Measurements from ENCODE around the gene CERT1. TPM values are rescaled to one million over a fixed set of nuclear protein-coding genes. Genes with fewer than 3 reads are reported as not detected.

Gene CERT1
- total and polyA plus RNA-seq, 9 of the 15 experiments (the other 6 are each of a cell fraction or from before 2014, with no cell fraction given), result 3.4 to 24.7 (median 9.8) TPM

GRCh38 chr5:75484605-75485004 lies 26.8 kb downstream of the CERT1 start (continued):
- TF ChIP-seq CREB3L1 (IDR thresholded peaks at IDR 0.05; ENCODE audit: borderline replicate concordance, low read depth), result no peak

- ChIA-PET CTCF (ENCODE audit: low intra/inter-chr PET ratio) (no interaction called here), POLR2A (no interaction called here)
- Histone ChIP-seq H3K9me1 (ENCODE audit: control insufficient read depth, insufficient read depth, low read length) (no peaks in the 10 kb centered on the region), H3K27me3 (ENCODE audit: control insufficient read depth in 2 of 2, insufficient read depth in 2 of 2, low read length in 2 of 2) (no peaks in the 10 kb centered on the region), H3K79me2 (ENCODE audit: control insufficient read depth, insufficient read depth, low read length) (peaks cover 37% of the 10 kb centered on the region), H3K4me2 (ENCODE audit: insufficient read depth, low read length) (no peak overlapping the region), H4K20me1 (replicated peaks; ENCODE audit: control insufficient read depth, insufficient read depth, low read length) (no peaks in the 10 kb centered on the region), H3K27ac (ENCODE audit: extremely low read depth, low read depth, low read length) (no peak overlapping the region), H3K4me1 (replicated peaks in 1 of 2; ENCODE audit: control insufficient read depth in 2 of 2, insufficient read depth in 2 of 2, low read length in 2 of 2) (no peaks in the 10 kb centered on the region), H3K36me3 (ENCODE audit: control insufficient read depth, insufficient read depth, low read length) (no peaks in the 10 kb centered on the region), H3K4me3 (no peak overlapping the region), H3K9ac (ENCODE audit: insufficient read depth in 1 of 2, low read depth in 2 of 2, low read length in 2 of 2) (no peak overlapping the region), H3K9me3 (replicated peaks; ENCODE audit: control insufficient read depth, insufficient read depth, low read depth, low read length) (no peaks in the 10 kb centered on the region; the same call in 1 of the 2 replicates), H2AFZ (ENCODE audit: low read depth, low read length) (no peak overlapping the region)
- FAIRE-seq, result no peak
- no TSS peak for BruUV-seq (replicated peaks)
- TF ChIP-seq ZNF174 (CRISPR knock-in tag; IDR thresholded peaks at IDR 0.05), result no peak
- no peak for TF ChIP-seq RFX7 (CRISPR knock-in tag; IDR thresholded peaks at IDR 0.05)
- TF ChIP-seq TOE1 (IDR thresholded peaks at IDR 0.05; ENCODE audit: borderline replicate concordance), result no peak
- no peak for TF ChIP-seq TOE1 (CRISPR knock-in tag; IDR thresholded peaks at IDR 0.05; ENCODE audit: borderline replicate concordance, low read depth)
- no peak for TF ChIP-seq USF2 (CRISPR knock-in tag; IDR thresholded peaks at IDR 0.05)
- TF ChIP-seq PPARD (CRISPR knock-in tag; IDR thresholded peaks at IDR 0.05), result no peak
- TF ChIP-seq C11orf30 (IDR thresholded peaks at IDR 0.05; ENCODE audit: low read depth), result no peak
- TF ChIP-seq KHSRP (IDR thresholded peaks at IDR 0.05), result no peak
- TF ChIP-seq FIP1L1 (IDR thresholded peaks at IDR 0.05; ENCODE audit: low read depth, low read length, poor library complexity, severe bottlenecking), result no peak
- TF ChIP-seq ELF4 (CRISPR knock-in tag; IDR thresholded peaks at IDR 0.05), result no peak
- no peak for TF ChIP-seq BCL6 (CRISPR knock-in tag; IDR thresholded peaks at IDR 0.05)
- TF ChIP-seq TCF7L2 (IDR thresholded peaks at IDR 0.05; ENCODE audit: low read depth, low read length), result no peak
- no peak for TF ChIP-seq HCFC1 (IDR thresholded peaks at IDR 0.05; ENCODE audit: low read depth, low read length)
- no peak for TF ChIP-seq NR2C1 (IDR thresholded peaks at IDR 0.05)
- no peak for TF ChIP-seq NR2C1 (tag; IDR thresholded peaks at IDR 0.05)
- TF ChIP-seq KAT2B (IDR thresholded peaks at IDR 0.05; ENCODE audit: low read depth, low read length), result no peak
- TF ChIP-seq KLF1 (tag; IDR thresholded peaks at IDR 0.05), result no peak
- no peak for TF ChIP-seq NR4A1 (CRISPR knock-in tag; IDR thresholded peaks at IDR 0.05)
- TF ChIP-seq NR4A1 (tag; IDR thresholded peaks at IDR 0.05), result no peak
- no peak for ATAC-seq
- no peak for DNase-seq (ENCODE audit: extremely low read depth in 1 of 4, low spot score in 3 of 4)
- in situ Hi-C loops (cut with MboI) (no loop called here), intact Hi-C loops (cut with micrococcal nuclease) (no loop called here)
- WGBS (ENCODE audit: insufficient coverage, low coverage, missing lambda C conversion rate), result 79% methylated on average over 3 of the region's 3 CpGs
Observed at GRCh38 chr5:75482482-75482881, 28.9 kb downstream of the CERT1 start.
